K562 (cell line): ENCODE data around the gene INPP5D. TPM values are rescaled to one million over a fixed set of nuclear protein-coding genes. Genes with fewer than 3 reads are reported as not detected.

Experiments used
- CBX1 ChIP-seq: sonication (generic); IDR thresholded peaks from 2 replicates; pipeline ENCODE4 v1.6.1; 2016; ENCODE audit warnings: antibody characterized with exemption, low read depth, mild to moderate bottlenecking
- KLF16 ChIP-seq: IDR thresholded peaks from 2 replicates; pipeline ENCODE4 v1.6.1; 2016; ENCODE audit warnings: antibody characterized with exemption
- MAFG ChIP-seq: fragments of 450-650 bp; conservative IDR thresholded peaks from 2 replicates; pipeline ENCODE4 v1.6.1; 2016; ENCODE audit warnings: missing genetic modification characterization, missing compliant biosample characterization
- RCOR1 ChIP-seq, 2 experiments: IDR thresholded peaks; 2 replicates each; pipeline ENCODE4 v1.6.1; 2012; ENCODE audit warnings: low read depth in 2 of 2, low read length in 2 of 2, borderline replicate concordance in 1 of 2, improper control_type of control experiment in 1 of 2
- SRSF7 ChIP-seq: fragments of 200-400 bp; formaldehyde crosslinking; optimal IDR thresholded peaks from 2 replicates; pipeline ENCODE3; 2017; ENCODE audit warnings: mild to moderate bottlenecking, low read depth, low read length
- ZNF253 ChIP-seq: fragments of 250-450 bp; sonication (Bioruptor Pico); conservative IDR thresholded peaks from 2 replicates; pipeline ENCODE4 v1.6.1; 2021; ENCODE audit warnings: mild to moderate bottlenecking
- polyA plus RNA-seq, 8 experiments: library from polyadenylated mRNA; depleted of rRNA in 4 of 8; stranded (reverse) in 5 of 8; unstranded in 3 of 8; fragments of >200 nt; fragmentation: Nextera tagmentation in 2 of 8; fragmentation: Illumina TruSeq in 1 of 8; extraction: Ambion mirVana in 2 of 8; extraction: Trizol in 1 of 8; gene quantifications; 2 replicates each; pipeline versions ENCODE4 v1.2.1 to v1.2.3, GENCODE V29; 2011 to 2014; ENCODE audit warnings: inconsistent platforms in 1 of 8, missing spikeins in 1 of 8
- total RNA-seq, 7 experiments: library from RNA; depleted of rRNA in 6 of 7; stranded (reverse); fragments of >200 nt in 6 of 7; fragmentation: Illumina TruSeq in 2 of 7; extraction: Trizol in 2 of 7; gene quantifications; 2 replicates each; pipeline versions ENCODE4 v1.2.1 to v1.2.3, GENCODE V29; 2011 to 2021; ENCODE audit warnings: low replicate concordance in 1 of 7
- TF ChIP-seq, protein P1 (sequence below): sonication (generic); formaldehyde crosslinking; IDR thresholded peaks from 2 replicates; pipeline ENCODE4 v1.8.0; 2022; ENCODE audit warnings: missing genetic modification reagents, mild to moderate bottlenecking, moderate library complexity, borderline replicate concordance
- TF ChIP-seq, protein P2 (sequence below), 2 experiments: fragments of 450-650 bp in 1 of 2; sonication (generic) in 1 of 2; formaldehyde crosslinking in 1 of 2; IDR thresholded peaks in 1 of 2; conservative IDR thresholded peaks in 1 of 2; 2 replicates each; pipeline versions ENCODE4 v1.6.1 to v1.8.1; 2016 to 2023; ENCODE audit warnings: mild to moderate bottlenecking in 2 of 2, moderate library complexity in 2 of 2, inconsistent platforms in 1 of 2, missing genetic modification reagents in 1 of 2
- TF ChIP-seq, protein P3 (sequence below): fragments of 250-450 bp; sonication (Bioruptor Pico); IDR thresholded peaks from 2 replicates; pipeline ENCODE4 v1.4.0; 2020
- TF ChIP-seq, protein P4 (sequence below): fragments of 450-650 bp; conservative IDR thresholded peaks from 2 replicates; pipeline ENCODE4 v1.6.1; 2016; ENCODE audit warnings: missing genetic modification characterization, low read depth, mild to moderate bottlenecking, missing compliant biosample characterization, moderate library complexity
- TF ChIP-seq, protein P5 (sequence below): fragments of 450-650 bp; IDR thresholded peaks from 2 replicates; pipeline ENCODE4 v1.6.1; 2016; ENCODE audit warnings: mild to moderate bottlenecking
- TF ChIP-seq, protein P6 (sequence below): fragments of 450-650 bp; formaldehyde crosslinking; IDR thresholded peaks from 2 replicates; pipeline ENCODE4 v1.4.0; 2020; ENCODE audit warnings: mild to moderate bottlenecking, moderate library complexity

The INPP5D gene
- total and polyA plus RNA-seq, 9 of the 15 experiments (the other 6 are each of a cell fraction or from before 2014, with no cell fraction given), result 0.55 to 6.2 (median 2.2) TPM

DNA sequence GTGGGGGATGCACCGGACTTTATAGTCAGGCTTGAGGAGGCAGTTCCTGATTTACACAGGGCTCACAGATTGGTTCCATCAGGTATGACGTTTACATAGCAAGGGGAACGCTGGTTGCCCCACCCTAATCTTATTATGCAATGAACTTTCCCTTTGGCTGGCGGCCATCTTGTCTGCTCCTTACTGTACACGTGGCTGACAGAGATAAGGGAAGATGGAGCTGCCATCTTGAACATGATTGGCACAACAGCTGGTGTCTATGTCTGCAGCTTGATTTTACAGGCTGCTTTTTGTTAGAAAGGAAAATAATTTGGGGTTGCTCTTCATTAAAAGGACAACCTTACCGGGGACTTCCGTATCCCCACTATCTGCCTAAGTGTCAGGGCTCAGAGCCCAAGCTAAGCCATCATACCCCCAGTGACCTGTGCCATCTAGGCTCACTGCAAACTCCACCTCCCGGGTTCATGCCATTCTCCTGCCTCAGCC, 157.8 kb downstream of the INPP5D start (continued):
- peak; percentile 10 to 11; a peak in 1 of 4 replicates for TF ChIP-seq RCOR1 (IDR thresholded peaks at IDR 0.05; ENCODE audit: borderline replicate concordance in 1 of 2, low read depth in 2 of 2, low read length in 2 of 2)
- TF ChIP-seq SRSF7, result no peak
- TF ChIP-seq, protein P1, sequence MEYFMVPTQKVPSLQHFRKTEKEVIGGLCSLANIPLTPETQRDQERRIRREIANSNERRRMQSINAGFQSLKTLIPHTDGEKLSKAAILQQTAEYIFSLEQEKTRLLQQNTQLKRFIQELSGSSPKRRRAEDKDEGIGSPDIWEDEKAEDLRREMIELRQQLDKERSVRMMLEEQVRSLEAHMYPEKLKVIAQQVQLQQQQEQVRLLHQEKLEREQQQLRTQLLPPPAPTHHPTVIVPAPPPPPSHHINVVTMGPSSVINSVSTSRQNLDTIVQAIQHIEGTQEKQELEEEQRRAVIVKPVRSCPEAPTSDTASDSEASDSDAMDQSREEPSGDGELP (CRISPR knock-in tag), result peak; percentile 81
- TF ChIP-seq, protein P2, sequence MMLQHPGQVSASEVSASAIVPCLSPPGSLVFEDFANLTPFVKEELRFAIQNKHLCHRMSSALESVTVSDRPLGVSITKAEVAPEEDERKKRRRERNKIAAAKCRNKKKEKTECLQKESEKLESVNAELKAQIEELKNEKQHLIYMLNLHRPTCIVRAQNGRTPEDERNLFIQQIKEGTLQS (IDR thresholded peaks at IDR 0.05), result peak; percentile 48; the same call in 1 of the 2 replicates
- TF ChIP-seq, protein P2 (CRISPR knock-in tag; conservative IDR thresholded peaks at IDR 0.05), result no peak
- peak; percentile 35; the same call in 1 of the 2 replicates for TF ChIP-seq MAFG (tag)
- TF ChIP-seq, protein P3, sequence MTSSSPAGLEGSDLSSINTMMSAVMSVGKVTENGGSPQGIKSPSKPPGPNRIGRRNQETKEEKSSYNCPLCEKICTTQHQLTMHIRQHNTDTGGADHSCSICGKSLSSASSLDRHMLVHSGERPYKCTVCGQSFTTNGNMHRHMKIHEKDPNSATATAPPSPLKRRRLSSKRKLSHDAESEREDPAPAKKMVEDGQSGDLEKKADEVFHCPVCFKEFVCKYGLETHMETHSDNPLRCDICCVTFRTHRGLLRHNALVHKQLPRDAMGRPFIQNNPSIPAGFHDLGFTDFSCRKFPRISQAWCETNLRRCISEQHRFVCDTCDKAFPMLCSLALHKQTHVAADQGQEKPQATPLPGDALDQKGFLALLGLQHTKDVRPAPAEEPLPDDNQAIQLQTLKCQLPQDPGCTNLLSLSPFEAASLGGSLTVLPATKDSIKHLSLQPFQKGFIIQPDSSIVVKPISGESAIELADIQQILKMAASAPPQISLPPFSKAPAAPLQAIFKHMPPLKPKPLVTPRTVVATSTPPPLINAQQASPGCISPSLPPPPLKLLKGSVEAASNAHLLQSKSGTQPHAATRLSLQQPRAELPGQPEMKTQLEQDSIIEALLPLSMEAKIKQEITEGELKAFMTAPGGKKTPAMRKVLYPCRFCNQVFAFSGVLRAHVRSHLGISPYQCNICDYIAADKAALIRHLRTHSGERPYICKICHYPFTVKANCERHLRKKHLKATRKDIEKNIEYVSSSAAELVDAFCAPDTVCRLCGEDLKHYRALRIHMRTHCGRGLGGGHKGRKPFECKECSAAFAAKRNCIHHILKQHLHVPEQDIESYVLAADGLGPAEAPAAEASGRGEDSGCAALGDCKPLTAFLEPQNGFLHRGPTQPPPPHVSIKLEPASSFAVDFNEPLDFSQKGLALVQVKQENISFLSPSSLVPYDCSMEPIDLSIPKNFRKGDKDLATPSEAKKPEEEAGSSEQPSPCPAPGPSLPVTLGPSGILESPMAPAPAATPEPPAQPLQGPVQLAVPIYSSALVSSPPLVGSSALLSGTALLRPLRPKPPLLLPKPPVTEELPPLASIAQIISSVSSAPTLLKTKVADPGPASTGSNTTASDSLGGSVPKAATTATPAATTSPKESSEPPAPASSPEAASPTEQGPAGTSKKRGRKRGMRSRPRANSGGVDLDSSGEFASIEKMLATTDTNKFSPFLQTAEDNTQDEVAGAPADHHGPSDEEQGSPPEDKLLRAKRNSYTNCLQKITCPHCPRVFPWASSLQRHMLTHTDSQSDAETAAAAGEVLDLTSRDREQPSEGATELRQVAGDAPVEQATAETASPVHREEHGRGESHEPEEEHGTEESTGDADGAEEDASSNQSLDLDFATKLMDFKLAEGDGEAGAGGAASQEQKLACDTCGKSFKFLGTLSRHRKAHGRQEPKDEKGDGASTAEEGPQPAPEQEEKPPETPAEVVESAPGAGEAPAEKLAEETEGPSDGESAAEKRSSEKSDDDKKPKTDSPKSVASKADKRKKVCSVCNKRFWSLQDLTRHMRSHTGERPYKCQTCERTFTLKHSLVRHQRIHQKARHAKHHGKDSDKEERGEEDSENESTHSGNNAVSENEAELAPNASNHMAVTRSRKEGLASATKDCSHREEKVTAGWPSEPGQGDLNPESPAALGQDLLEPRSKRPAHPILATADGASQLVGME (CRISPR knock-in tag), result no peak
- TF ChIP-seq CBX1, result no peak
- no peak for TF ChIP-seq ZNF253 (CRISPR knock-in tag)
- TF ChIP-seq, protein P4, sequence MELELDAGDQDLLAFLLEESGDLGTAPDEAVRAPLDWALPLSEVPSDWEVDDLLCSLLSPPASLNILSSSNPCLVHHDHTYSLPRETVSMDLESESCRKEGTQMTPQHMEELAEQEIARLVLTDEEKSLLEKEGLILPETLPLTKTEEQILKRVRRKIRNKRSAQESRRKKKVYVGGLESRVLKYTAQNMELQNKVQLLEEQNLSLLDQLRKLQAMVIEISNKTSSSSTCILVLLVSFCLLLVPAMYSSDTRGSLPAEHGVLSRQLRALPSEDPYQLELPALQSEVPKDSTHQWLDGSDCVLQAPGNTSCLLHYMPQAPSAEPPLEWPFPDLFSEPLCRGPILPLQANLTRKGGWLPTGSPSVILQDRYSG, result peak; percentile 92
- TF ChIP-seq, protein P5, sequence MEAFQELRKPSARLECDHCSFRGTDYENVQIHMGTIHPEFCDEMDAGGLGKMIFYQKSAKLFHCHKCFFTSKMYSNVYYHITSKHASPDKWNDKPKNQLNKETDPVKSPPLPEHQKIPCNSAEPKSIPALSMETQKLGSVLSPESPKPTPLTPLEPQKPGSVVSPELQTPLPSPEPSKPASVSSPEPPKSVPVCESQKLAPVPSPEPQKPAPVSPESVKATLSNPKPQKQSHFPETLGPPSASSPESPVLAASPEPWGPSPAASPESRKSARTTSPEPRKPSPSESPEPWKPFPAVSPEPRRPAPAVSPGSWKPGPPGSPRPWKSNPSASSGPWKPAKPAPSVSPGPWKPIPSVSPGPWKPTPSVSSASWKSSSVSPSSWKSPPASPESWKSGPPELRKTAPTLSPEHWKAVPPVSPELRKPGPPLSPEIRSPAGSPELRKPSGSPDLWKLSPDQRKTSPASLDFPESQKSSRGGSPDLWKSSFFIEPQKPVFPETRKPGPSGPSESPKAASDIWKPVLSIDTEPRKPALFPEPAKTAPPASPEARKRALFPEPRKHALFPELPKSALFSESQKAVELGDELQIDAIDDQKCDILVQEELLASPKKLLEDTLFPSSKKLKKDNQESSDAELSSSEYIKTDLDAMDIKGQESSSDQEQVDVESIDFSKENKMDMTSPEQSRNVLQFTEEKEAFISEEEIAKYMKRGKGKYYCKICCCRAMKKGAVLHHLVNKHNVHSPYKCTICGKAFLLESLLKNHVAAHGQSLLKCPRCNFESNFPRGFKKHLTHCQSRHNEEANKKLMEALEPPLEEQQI, result no peak
- TF ChIP-seq, protein P6, sequence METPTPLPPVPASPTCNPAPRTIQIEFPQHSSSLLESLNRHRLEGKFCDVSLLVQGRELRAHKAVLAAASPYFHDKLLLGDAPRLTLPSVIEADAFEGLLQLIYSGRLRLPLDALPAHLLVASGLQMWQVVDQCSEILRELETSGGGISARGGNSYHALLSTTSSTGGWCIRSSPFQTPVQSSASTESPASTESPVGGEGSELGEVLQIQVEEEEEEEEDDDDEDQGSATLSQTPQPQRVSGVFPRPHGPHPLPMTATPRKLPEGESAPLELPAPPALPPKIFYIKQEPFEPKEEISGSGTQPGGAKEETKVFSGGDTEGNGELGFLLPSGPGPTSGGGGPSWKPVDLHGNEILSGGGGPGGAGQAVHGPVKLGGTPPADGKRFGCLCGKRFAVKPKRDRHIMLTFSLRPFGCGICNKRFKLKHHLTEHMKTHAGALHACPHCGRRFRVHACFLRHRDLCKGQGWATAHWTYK (CRISPR knock-in tag), result peak; percentile 65
- peak; percentile 24; the same call in 1 of the 2 replicates for TF ChIP-seq KLF16
